Astrocyte (in vitro differentiated cells and primary cell): ENCODE results near the gene LASP1NB.

Experiments
- CTCF ChIP-seq: IDR thresholded peaks from 2 replicates; pipeline ENCODE4 v1.5.1; 2011; ENCODE audit warnings: low read depth, mild to moderate bottlenecking, inconsistent platforms, low read length, moderate library complexity; ENCODE audit not compliant: insufficient read depth
- EZH2 ChIP-seq: IDR thresholded peaks from 2 replicates; pipeline ENCODE4 v1.6.1; 2012; ENCODE audit warnings: mild to moderate bottlenecking, low read length, inconsistent platforms; ENCODE audit not compliant: insufficient read depth

- TF ChIP-seq EZH2 (no peak), CTCF (no peak)
Observed at GRCh38 chr17:38942696-38943334, 17.4 kb downstream of the LASP1NB start.
